ENCODE results near the gene AIG1. TPM values are rescaled to one million over a fixed set of nuclear protein-coding genes. Genes with fewer than 3 reads are reported as not detected.

AIG1 gene
- total RNA-seq, 2 experiments from 2014 or later: 7.4 to 8.4 TPM

DNA sequence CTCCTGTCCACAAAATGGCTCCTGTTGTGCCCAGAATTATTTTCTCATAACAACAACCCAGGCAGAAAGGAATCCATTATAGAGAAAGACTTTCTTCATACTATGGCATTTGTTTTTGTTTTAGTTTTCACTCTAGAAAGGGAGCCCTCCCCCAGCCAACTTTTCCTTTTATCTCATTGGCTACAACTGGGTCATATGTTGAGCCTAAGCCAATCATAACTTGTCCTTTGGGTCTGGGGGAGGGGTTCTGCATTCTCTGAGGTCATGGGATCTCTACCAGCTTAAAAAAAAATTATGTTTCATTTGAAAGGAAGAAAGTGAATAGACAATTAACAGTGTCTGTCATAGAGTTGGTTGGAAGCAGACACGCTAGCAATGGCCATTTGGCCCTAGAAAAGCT is 177.6 kb downstream of the AIG1 start:
- ChIA-PET CTCF (no interaction called here), POLR2A (no interaction called here)
- Histone ChIP-seq H3K9me3 (ENCODE audit: control insufficient read depth in 1 of 2, insufficient read depth in 1 of 2, low read length in 2 of 2) (no peaks in the 10 kb centered on the region), H3K27ac (ENCODE audit: low read depth in 1 of 2, low read length in 2 of 2) (no peak overlapping the region), H3K27me3 (ENCODE audit: control insufficient read depth in 1 of 2, insufficient read depth in 2 of 2, low read length in 2 of 2) (no peaks in the 10 kb centered on the region), H3K36me3 (ENCODE audit: insufficient read depth, low read length) (no peaks in the 10 kb centered on the region), H3K4me3 (ENCODE audit: low read length) (no peak overlapping the region), H3K4me1 (ENCODE audit: insufficient read depth, low read length) (no peaks in the 10 kb centered on the region)
- Mint-ChIP-seq H3K27me3 (no peaks in the 10 kb centered on the region), H3K4me1 (ENCODE audit: low read depth) (no peaks in the 10 kb centered on the region), H3K36me3 (ENCODE audit: low read depth) (no peaks in the 10 kb centered on the region), H3K9me3 (peaks cover 1% of the 10 kb centered on the region), H3K4me3 (no peak overlapping the region), H3K27ac (no peak overlapping the region)
- TF ChIP-seq, protein P1, sequence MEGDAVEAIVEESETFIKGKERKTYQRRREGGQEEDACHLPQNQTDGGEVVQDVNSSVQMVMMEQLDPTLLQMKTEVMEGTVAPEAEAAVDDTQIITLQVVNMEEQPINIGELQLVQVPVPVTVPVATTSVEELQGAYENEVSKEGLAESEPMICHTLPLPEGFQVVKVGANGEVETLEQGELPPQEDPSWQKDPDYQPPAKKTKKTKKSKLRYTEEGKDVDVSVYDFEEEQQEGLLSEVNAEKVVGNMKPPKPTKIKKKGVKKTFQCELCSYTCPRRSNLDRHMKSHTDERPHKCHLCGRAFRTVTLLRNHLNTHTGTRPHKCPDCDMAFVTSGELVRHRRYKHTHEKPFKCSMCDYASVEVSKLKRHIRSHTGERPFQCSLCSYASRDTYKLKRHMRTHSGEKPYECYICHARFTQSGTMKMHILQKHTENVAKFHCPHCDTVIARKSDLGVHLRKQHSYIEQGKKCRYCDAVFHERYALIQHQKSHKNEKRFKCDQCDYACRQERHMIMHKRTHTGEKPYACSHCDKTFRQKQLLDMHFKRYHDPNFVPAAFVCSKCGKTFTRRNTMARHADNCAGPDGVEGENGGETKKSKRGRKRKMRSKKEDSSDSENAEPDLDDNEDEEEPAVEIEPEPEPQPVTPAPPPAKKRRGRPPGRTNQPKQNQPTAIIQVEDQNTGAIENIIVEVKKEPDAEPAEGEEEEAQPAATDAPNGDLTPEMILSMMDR (IDR thresholded peaks at IDR 0.05): no peak
- no peak for DNase-seq
- no peak for ATAC-seq (ENCODE audit: poor library complexity)
- intact Hi-C loops (cut with DNase I, micrococcal nuclease): no loop called here

DNA sequence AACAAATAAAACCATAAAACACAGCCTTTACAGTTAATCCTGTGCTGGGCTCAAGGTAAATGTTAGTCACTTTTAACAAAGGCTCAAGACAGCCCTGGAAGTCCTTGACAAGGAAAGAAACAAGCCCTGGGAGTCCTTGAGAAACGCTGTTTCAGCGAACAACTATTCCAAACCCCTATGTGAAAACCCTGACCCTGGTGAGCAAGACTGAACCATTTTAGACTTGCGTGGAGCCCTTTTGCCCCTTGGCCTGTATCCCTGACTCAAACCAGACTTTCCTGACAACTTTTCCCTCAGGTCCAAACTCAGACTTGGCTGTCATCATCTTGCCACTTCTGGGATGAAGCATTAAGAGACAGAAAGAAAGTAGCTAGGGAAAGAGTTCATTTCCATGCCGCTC is 180.4 kb downstream of the AIG1 start:
- no peak overlapping the region for H3K27ac ChIP-seq (ENCODE audit: low read depth in 1 of 2, low read length in 2 of 2)
- H3K4me1 ChIP-seq (ENCODE audit: insufficient read depth, low read length): no peaks in the 10 kb centered on the region
- no peaks in the 10 kb centered on the region for H3K36me3 ChIP-seq (ENCODE audit: insufficient read depth, low read length)
- H3K27me3 ChIP-seq (ENCODE audit: control insufficient read depth in 1 of 2, insufficient read depth in 2 of 2, low read length in 2 of 2): no peaks in the 10 kb centered on the region
- H3K9me3 ChIP-seq (ENCODE audit: control insufficient read depth in 1 of 2, insufficient read depth in 1 of 2, low read length in 2 of 2): no peaks in the 10 kb centered on the region
- Mint-ChIP-seq H3K27ac (no peak overlapping the region), H3K4me1 (ENCODE audit: low read depth) (no peaks in the 10 kb centered on the region), H3K27me3 (no peaks in the 10 kb centered on the region), H3K9me3 (peaks cover 1% of the 10 kb centered on the region), H3K36me3 (ENCODE audit: low read depth) (no peaks in the 10 kb centered on the region), H3K4me3 (no peak overlapping the region)
- DNase-seq (no peak), ATAC-seq (ENCODE audit: poor library complexity) (no peak)
- ChIA-PET CTCF (no interaction called here), POLR2A (no interaction called here)
- H3K4me3 ChIP-seq (ENCODE audit: low read length): no peak overlapping the region
- intact Hi-C loops (cut with DNase I, micrococcal nuclease): no loop called here
- TF ChIP-seq, protein P1 (IDR thresholded peaks at IDR 0.05): no peak

DNA sequence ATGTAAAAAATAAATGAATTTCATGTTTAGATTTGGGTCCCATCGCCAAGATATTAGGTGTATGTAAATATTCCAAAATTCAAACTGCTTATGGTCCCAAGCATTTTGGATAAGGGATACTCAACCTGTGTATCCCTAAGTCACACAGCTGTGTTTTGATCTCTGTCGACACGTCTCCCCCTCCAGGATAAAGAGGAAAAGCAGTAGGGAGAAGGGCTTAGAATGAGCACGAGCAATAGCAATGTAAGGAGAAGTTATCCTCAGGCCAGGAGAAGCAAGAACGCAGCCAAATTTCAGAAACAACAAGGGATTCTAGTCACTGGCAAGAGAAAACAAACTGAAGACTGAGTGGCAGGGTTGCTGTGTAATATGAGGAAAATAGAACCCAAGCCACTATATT is 181.2 kb downstream of the AIG1 start:
- TF ChIP-seq, protein P1 (IDR thresholded peaks at IDR 0.05): no peak
- H3K9me3 Mint-ChIP-seq: peaks cover 1% of the 10 kb centered on the region
- H3K4me3 Mint-ChIP-seq: no peak overlapping the region
- no peaks in the 10 kb centered on the region for H3K4me1 ChIP-seq (ENCODE audit: insufficient read depth, low read length)
- no peak overlapping the region for H3K4me3 ChIP-seq (ENCODE audit: low read length)
- no peaks in the 10 kb centered on the region for H3K27me3 Mint-ChIP-seq
- H3K36me3 ChIP-seq (ENCODE audit: insufficient read depth, low read length): no peaks in the 10 kb centered on the region
- DNase-seq (no peak), ATAC-seq (ENCODE audit: poor library complexity) (no peak)
- ChIA-PET POLR2A (no interaction called here), CTCF (no interaction called here)
- intact Hi-C loops (cut with DNase I, micrococcal nuclease): no loop called here
- no peaks in the 10 kb centered on the region for H3K27me3 ChIP-seq (ENCODE audit: control insufficient read depth in 1 of 2, insufficient read depth in 2 of 2, low read length in 2 of 2)
- no peak overlapping the region for H3K27ac ChIP-seq (ENCODE audit: low read depth in 1 of 2, low read length in 2 of 2)
- H3K9me3 ChIP-seq (ENCODE audit: control insufficient read depth in 1 of 2, insufficient read depth in 1 of 2, low read length in 2 of 2): no peaks in the 10 kb centered on the region
- H3K4me1 Mint-ChIP-seq (ENCODE audit: low read depth): no peaks in the 10 kb centered on the region
- H3K36me3 Mint-ChIP-seq (ENCODE audit: low read depth): no peaks in the 10 kb centered on the region
- no peak overlapping the region for H3K27ac Mint-ChIP-seq
